Measurements from ENCODE around the gene PFKL.

- no peak for TF ChIP-seq ZNF274 (IDR thresholded peaks at IDR 0.05; ENCODE audit: low read depth, low read length)
- TF ChIP-seq YY1 (IDR thresholded peaks at IDR 0.05; ENCODE audit: insufficient read depth, insufficient read length), result no peak
These were observed 23.7 kb downstream of the PFKL start for GRCh38 chr21:44323591-44323990.
